ENCODE data around the gene ESR1. TPM values are rescaled to one million over a fixed set of nuclear protein-coding genes. Genes with fewer than 3 reads are reported as not detected.

Gene ESR1
- total and polyA plus RNA-seq, 9 of the 15 experiments (the other 6 are each of a cell fraction or from before 2014, with no cell fraction given) = 0.03 to 0.27 (median 0.08) TPM; not detected in 1

DNA sequence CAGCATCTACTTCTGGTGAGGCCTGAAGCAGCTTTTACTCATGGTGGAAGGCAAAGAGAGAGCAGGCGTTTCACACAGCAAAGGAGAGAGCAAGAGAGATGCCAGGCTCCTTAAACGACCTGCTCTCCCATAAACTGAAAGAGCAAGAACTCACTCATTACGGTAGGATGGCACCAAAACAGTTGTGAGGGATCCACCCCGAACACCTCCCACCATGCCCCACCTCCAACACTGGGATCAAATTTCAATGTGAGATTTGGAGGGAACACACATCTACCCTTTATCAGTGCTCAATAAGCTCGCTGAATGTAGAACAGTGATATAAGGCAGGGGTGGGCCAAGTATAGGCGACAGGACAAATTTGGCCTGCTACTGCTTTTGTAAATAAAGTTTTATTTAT, 244.6 kb downstream of the ESR1 start:
- FAIRE-seq = no peak
- Histone ChIP-seq H3K4me1 (replicated peaks in 1 of 2; ENCODE audit: control insufficient read depth in 2 of 2, insufficient read depth in 2 of 2, low read length in 2 of 2) (no peaks in the 10 kb centered on the region), H3K27ac (ENCODE audit: extremely low read depth, low read depth, low read length) (no peak overlapping the region), H3K4me2 (ENCODE audit: insufficient read depth, low read length) (no peak overlapping the region), H4K20me1 (replicated peaks; ENCODE audit: control insufficient read depth, insufficient read depth, low read length) (no peaks in the 10 kb centered on the region), H3K36me3 (ENCODE audit: control insufficient read depth, insufficient read depth, low read length) (no peaks in the 10 kb centered on the region), H3K9me3 (replicated peaks; ENCODE audit: control insufficient read depth, insufficient read depth, low read depth, low read length) (no peaks in the 10 kb centered on the region), H3K9ac (ENCODE audit: insufficient read depth in 1 of 2, low read depth in 2 of 2, low read length in 2 of 2) (no peak overlapping the region), H3K27me3 (ENCODE audit: control insufficient read depth in 2 of 2, insufficient read depth in 2 of 2, low read length in 2 of 2) (no peaks in the 10 kb centered on the region), H2AFZ (ENCODE audit: low read depth, low read length) (no peak overlapping the region), H3K79me2 (ENCODE audit: control insufficient read depth, insufficient read depth, low read length) (no peaks in the 10 kb centered on the region), H3K4me3 (no peak overlapping the region), H3K9me1 (ENCODE audit: control insufficient read depth, insufficient read depth, low read length) (no peaks in the 10 kb centered on the region)
- CTCF ChIA-PET (ENCODE audit: low intra/inter-chr PET ratio) = no interaction called here
- TF ChIP-seq ZNF239 (CRISPR knock-in tag; IDR thresholded peaks at IDR 0.05) = no peak
- TF ChIP-seq HDAC2 (IDR thresholded peaks at IDR 0.05) = no peak
- no peak for TF ChIP-seq CXXC5 (CRISPR knock-in tag; IDR thresholded peaks at IDR 0.05)
- TF ChIP-seq CHD1 (IDR thresholded peaks at IDR 0.05; ENCODE audit: low read length) = no peak
- TF ChIP-seq, protein P1, sequence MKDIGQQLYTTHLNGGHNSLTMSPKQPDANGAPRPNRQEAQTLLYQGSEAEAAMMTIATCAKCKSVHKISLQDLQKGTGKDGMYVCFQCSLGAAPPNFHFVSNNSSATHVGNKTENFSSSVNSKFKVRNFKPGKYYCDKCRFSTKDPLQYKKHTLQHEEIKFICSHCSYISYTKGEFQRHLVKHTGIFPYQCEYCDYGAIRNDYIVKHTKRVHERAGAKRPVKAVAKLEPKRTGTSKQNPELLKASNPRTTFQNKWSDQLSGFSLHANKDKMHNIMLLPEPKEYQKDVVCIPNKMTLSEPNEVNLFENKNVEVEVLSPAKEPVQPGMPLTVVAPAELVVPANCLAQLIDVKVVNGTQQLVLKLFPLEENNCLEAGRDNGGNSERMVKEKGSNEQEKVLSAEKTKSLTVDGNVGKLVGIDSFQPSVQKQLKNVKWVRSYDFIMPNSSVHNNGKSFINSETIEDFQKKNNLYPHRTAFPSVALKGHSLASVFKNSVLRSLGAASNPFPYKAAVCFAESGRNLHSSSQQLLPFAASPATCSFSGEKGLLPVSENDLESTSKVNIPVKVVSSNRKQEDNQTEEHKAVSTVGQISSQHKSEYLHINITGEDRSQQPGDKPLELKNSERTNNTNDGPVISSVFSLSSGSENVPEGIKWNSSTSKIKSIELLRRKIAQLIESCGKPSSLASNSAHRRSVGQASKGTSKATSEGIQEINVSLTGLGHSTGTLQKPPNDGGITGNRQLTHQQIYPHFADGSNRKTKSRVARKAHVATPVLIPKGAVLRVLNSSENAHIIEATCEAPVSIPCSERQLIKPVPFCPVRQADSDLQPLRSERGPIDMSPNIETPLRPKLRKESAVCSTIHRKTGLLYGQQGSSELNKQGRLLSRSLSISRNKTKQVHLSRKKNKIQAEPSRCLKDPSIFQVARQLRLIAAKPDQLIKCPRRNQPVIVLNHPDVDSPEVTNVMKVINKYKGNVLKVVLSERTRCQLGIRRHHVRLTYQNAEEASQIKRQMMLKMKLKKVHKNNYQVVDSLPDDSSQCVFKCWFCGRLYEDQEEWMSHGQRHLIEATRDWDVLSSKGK (CRISPR knock-in tag; IDR thresholded peaks at IDR 0.05) = no peak
- intact Hi-C loops (cut with micrococcal nuclease) = no loop called here
- no peak for ATAC-seq
- no TSS peak for BruUV-seq (replicated peaks)
- DNase-seq (ENCODE audit: extremely low read depth in 1 of 4, low spot score in 3 of 4) = no peak
- POLR2A ChIA-PET = interaction anchor here (0.7 kb wide), 1 partner anchor 16 kb away, joined by 3 read pairs; no protein-coding TSS in a partner anchor
- in situ Hi-C loops (cut with MboI) = no loop called here
- 1% methylated on average over 6 of the region's 6 CpGs for WGBS (ENCODE audit: insufficient coverage, low coverage, missing lambda C conversion rate)
